Adrenal gland (tissue), 5 donors: ENCODE data around the gene FNDC3B.

Experiments
- POLR2A ChIP-seq, 2 donors: fragments of 450-650 bp; IDR thresholded peaks; one replicate each; pipeline ENCODE4 v1.6.1; 2017; ENCODE audit warnings: antibody characterized with exemption in 2 of 2, mild to moderate bottlenecking in 2 of 2, moderate library complexity in 1 of 2
- TF ChIP-seq, protein P1 (sequence below), 6 experiments: fragments of 450-650 bp in 4 of 6; fragments of 200-600 bp in 2 of 6; sonication (generic) in 1 of 6; IDR thresholded peaks; 1 replicate in 5 of 6; 2 replicates in 1 of 6; pipeline versions ENCODE4 v1.5.1 to v1.8.0; 2016 to 2021; ENCODE audit warnings: antibody characterized with exemption in 6 of 6, mild to moderate bottlenecking in 2 of 6, moderate library complexity in 1 of 6
- donor health status: DM: no; HTN: no; CAD: no.

DNA sequence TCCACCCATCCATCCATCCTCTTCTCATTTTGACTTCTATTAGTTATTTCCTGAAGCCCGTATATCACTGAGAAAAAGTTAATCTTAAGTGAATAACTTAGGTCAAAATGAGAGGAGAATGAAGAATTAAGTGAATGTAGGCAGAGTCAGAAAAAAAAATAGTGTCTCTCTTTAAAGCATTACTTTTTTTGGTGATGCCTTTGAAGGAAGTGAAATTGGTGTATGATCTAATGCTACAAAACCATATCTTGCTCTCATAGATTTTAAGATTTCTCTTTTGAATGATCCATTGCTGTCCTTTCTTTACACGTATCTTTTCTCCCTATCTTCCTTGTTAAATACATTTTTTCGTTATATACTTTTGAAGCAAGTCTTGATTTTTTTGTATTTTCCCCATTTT is 23.4 kb downstream of the FNDC3B start:
- TF ChIP-seq POLR2A (IDR thresholded peaks at IDR 0.05): no peak
- TF ChIP-seq, protein P1, sequence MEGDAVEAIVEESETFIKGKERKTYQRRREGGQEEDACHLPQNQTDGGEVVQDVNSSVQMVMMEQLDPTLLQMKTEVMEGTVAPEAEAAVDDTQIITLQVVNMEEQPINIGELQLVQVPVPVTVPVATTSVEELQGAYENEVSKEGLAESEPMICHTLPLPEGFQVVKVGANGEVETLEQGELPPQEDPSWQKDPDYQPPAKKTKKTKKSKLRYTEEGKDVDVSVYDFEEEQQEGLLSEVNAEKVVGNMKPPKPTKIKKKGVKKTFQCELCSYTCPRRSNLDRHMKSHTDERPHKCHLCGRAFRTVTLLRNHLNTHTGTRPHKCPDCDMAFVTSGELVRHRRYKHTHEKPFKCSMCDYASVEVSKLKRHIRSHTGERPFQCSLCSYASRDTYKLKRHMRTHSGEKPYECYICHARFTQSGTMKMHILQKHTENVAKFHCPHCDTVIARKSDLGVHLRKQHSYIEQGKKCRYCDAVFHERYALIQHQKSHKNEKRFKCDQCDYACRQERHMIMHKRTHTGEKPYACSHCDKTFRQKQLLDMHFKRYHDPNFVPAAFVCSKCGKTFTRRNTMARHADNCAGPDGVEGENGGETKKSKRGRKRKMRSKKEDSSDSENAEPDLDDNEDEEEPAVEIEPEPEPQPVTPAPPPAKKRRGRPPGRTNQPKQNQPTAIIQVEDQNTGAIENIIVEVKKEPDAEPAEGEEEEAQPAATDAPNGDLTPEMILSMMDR (IDR thresholded peaks at IDR 0.05): no peak
